Motor neuron (in vitro differentiated cells): Measurements from ENCODE around the gene LEPR. TPM values are rescaled to one million over a fixed set of nuclear protein-coding genes. Genes with fewer than 3 reads are reported as not detected.
"Not testable (repeated sequence)": the region's sequence is repeated elsewhere in the genome, so short reads cannot be mapped to it uniquely, and the experiment has no call there.

Source experiments
- ATAC-seq, 8 experiments: fragments of 200-7000 bp; cut with Tn5 transposase; replicated peaks in 6 of 8; 2 replicates each; pipeline ENCODE4 v1.8.0; 2021; ENCODE audit warnings: mild to moderate bottlenecking in 8 of 8, moderate library complexity in 8 of 8
- H3K27ac ChIP-seq, 2 donors: fragments of 250-450 bp; sonication (Bioruptor Pico); 2 replicates each; pipeline ENCODE4 v1.9.0; 2021; ENCODE audit warnings: antibody characterized with exemption in 2 of 2, mild to moderate bottlenecking in 2 of 2, moderate library complexity in 1 of 2
- H3K4me1 ChIP-seq, 2 donors: fragments of 250-450 bp; sonication (Bioruptor Pico); replicated peaks in 1 of 2; 2 replicates each; pipeline ENCODE4 v1.6.1; 2021; ENCODE audit warnings: antibody characterized with exemption in 2 of 2, mild to moderate bottlenecking in 2 of 2, moderate library complexity in 1 of 2
- H3K4me3 ChIP-seq, 5 donors: fragments of 250-450 bp; sonication (Bioruptor Pico); 2 replicates each; pipeline ENCODE4 v1.9.0; 2021; ENCODE audit warnings: antibody characterized with exemption in 5 of 5, mild to moderate bottlenecking in 5 of 5, moderate library complexity in 4 of 5
- WGBS, 10 experiments: fragments of 450-650 bp; shearing (Covaris generic); methylation state at CpG; one replicate each; pipeline ENCODE4 v1.0.0; 2022; 5-methylcytosine and 5-hydroxymethylcytosine counted together
- in situ Hi-C, 9 experiments: fragments of 400-800 bp; cut with MboI; loops; one replicate each; pipeline ENCODE4 v1.15.0; 2021; ENCODE audit warnings: low sequenced_read_pairs in 9 of 9, low pct_unique_long_range_greater_than_20kb in 2 of 9; ENCODE audit not compliant: unreplicated experiment in 9 of 9
- total RNA-seq, 8 experiments: library from RNA; unstranded; fragments of 300-600 nt; gene quantifications; 2 replicates each; pipeline versions ENCODE4 v1.2.3 to v1.2.4, GENCODE V29; 2022

Gene LEPR
- total RNA-seq, 8 experiments from 2014 or later = 1.7 to 12.3 (median 5.0) TPM

DNA sequence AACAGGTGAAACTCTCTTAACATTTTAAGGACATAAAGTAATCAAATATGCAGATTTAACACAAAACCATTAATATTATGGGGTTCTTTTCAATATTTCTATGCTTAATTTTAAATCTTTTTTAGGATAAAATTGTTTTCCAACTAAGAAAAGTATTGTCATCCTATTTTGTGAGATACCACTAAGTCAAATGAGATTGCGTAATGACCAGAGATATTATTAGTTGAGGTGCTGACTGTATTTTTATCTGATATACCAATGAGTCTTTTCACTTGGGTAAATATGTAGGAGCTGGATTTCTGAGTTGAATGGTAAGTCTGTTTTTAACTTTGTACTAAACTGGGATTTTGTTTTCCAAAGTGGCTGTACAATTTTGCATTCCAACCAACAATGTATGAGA lies 25.4 kb downstream of the LEPR start:
- in situ Hi-C loops = loop anchor here in 4 of 9 experiments (25.0 kb wide), 3 partner anchors 216 to 491 kb away; no protein-coding TSS in a partner anchor
- Histone ChIP-seq H3K4me3 (no peak overlapping the region), H3K27ac (no peak overlapping the region), H3K4me1 (peaks cover 0 to 6% of the 10 kb centered on the region in 2 donors)
- 86 to 100% (median 100%) methylated on average over 1 of the region's 1 CpG; no CpG with 5 or more reads in 2 of the 10 experiments for WGBS, 10 experiments
- ATAC-seq = no peak

DNA sequence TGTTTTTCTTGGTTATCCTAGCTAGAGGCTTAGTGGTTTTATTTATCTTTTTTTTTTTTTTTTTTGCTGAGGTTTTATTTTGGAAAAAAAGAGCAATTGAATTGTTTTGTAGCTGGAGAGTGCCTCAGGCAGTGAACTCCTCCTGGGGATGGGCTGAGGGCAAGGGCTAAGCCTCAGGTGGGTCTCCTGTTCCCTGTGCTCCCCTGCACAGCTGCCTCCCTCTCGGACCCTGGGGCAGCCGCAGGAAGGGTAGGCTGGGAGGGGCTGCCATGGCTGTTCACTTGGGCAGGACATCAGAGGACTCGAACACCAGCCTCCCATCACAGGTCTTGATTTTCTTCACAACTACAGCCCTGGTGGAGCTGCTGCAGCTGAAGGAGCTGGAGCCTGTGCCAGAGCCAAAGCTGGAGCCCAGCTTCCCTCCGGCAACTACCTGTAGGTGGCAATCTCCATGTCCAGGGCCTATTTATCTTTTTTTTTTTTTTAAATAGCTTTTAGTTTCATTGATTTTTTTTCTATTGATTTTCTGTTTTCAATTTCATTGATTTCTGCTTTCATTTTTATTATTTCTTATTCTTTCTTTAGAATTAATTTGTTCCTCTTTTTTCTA lies 28.9 kb downstream of the LEPR start:
- in situ Hi-C loops = loop anchor here in 4 of 9 experiments (25.0 kb wide), 3 partner anchors 213 to 488 kb away; no protein-coding TSS in a partner anchor
- no peak for ATAC-seq

DNA sequence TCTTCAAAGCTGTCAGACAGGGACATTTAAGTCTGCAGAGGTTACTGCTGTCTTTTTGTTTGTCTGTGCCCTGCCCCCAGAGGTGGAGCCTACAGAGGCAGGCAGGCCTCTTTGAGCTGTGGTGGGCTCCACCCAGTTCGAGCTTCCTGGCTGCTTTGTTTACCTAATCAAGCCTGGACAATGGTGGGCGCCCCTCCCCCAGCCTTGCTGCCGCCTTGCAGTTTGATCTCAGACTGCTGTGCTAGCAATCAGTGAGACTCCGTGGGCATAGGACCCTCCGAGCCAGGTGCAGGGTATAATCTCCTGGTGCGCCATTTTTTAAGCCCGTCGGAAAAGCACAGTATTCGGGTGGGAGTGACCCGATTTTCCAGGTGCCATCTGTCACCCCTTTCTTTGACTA lies 35.2 kb downstream of the LEPR start:
- H3K4me1 ChIP-seq, in situ Hi-C loops, H3K27ac ChIP-seq, H3K4me3 ChIP-seq, ATAC-seq: not testable (repeated sequence)
- no CpG with 5 or more reads among the region's 10 CpGs for WGBS, 10 experiments

More for the DNA sequence above, 28.9 kb downstream of the LEPR start:
- Histone ChIP-seq H3K4me3 (no peak overlapping the region), H3K4me1 (no peaks in the 10 kb centered on the region), H3K27ac (no peak overlapping the region)
- 50 to 100% (median 90%) methylated on average over 1 to 4 of the region's 4 CpGs for WGBS, 10 experiments

- H3K4me1 ChIP-seq = no peaks in the 10 kb centered on the region
- H3K27ac ChIP-seq = no peak overlapping the region
- in situ Hi-C loops = no loop called here
- no peak for ATAC-seq
- H3K4me3 ChIP-seq = no peak overlapping the region
Observed at GRCh38 chr1:65456481-65456880, 36.0 kb downstream of the LEPR start.

GRCh38 chr1:65457868-65458267 lies 37.4 kb downstream of the LEPR start:
- in situ Hi-C loops = no loop called here
- Histone ChIP-seq H3K4me3 (no peak overlapping the region), H3K27ac (no peak overlapping the region), H3K4me1 (no peaks in the 10 kb centered on the region)
- ATAC-seq = no peak

- no peaks in the 10 kb centered on the region for H3K4me1 ChIP-seq
- no peak overlapping the region for H3K4me3 ChIP-seq
- in situ Hi-C loops = no loop called here
- 14 to 96% (median 40%) methylated on average over 1 to 2 of the region's 2 CpGs; no CpG with 5 or more reads in 3 of the 10 experiments for WGBS, 10 experiments
- H3K27ac ChIP-seq = no peak overlapping the region
- ATAC-seq = peak in 1 of 8 experiments; percentile 23
Observed at GRCh38 chr1:65458730-65459396, 38.4 kb downstream of the LEPR start.

DNA sequence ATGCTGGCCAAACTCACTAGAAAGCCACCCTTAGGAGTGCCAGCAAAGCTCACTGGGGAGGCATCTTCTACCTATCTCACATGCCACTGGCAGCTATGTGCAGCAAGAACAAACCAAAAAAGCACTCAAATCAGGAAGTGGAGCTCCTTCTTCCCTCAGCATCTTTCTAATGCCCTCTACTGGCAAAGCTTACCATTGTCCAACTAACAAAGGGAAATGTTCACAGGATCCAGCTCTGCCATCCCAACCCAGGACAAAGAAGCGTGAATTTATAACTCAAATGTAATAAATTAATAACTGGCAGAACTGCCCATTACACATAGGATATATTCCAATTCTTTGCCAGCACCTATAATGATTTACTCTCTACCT lies 38.9 kb downstream of the LEPR start:
- ATAC-seq = peak in 2 of 8 experiments; percentile 37 to 40
- Histone ChIP-seq H3K27ac (no peak overlapping the region), H3K4me1 (no peaks in the 10 kb centered on the region), H3K4me3 (no peak overlapping the region)
- WGBS, 10 experiments = 70 to 100% (median 100%) methylated on average over 1 of the region's 1 CpG; no CpG with 5 or more reads in 4 of the 10 experiments
- in situ Hi-C loops = no loop called here

DNA sequence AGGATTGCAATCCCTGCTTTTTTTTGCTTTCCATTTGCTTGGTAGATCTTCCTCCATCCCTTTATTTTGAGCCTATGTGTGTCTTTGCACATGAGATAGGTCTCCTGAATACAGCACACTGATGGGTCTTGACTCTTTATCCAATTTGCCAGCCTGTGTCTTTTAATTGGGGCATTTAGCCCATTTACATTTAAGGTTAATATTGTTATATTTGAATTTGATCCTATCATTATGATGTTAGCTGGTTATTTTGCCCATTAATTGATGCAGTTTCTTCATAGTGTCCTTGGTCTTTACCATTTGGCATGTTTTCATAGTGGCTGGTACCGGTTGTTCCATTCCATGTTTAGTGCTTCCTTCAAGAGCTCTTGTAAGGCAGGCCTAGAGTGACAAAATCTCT lies 45.4 kb downstream of the LEPR start:
- ATAC-seq, H3K4me3 ChIP-seq, H3K27ac ChIP-seq, in situ Hi-C loops: not testable (repeated sequence)
- peaks cover 24 to 32% of the 10 kb centered on the region in 2 donors for H3K4me1 ChIP-seq
- WGBS, 10 experiments = 80 to 100% (median 86%) methylated on average over 1 of the region's 1 CpG; no CpG with 5 or more reads in 6 of the 10 experiments

DNA sequence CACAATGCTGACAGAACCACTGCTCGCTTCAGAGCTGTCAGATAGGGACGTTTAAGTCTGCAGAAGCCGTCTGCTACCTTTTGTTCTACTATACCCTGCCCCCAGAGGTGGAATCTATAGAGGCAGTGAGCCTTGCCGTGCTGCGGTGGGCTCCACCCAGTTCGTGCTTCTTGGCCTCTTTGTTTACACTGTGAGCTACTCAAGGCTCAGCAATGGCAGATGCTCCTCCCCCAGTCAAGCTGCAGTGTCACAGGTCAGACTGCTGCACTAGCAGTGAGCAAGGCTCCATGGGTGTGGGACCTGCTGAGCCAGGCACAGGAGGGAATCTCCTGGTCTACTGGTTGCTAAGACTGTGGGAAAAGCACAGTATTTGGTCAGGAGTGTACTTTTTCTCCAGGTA lies 47.1 kb downstream of the LEPR start:
- Histone ChIP-seq H3K27ac (peak overlapping the region in 1 of 2 donors; percentile 24), H3K4me1 (peaks cover 29 to 32% of the 10 kb centered on the region in 2 donors), H3K4me3 (no peak overlapping the region)
- ATAC-seq = peak; percentile 65 to 100 (median 90)
- in situ Hi-C loops = no loop called here
- WGBS, 10 experiments = 0 to 58% (median 14%) methylated on average over 1 to 5 of the region's 6 CpGs; no CpG with 5 or more reads in 3 of the 10 experiments

- peak in 5 of 8 experiments; percentile 22 to 73 (median 42) for ATAC-seq
- 26 to 90% (median 62%) methylated on average over 1 to 4 of the region's 4 CpGs; no CpG with 5 or more reads in 2 of the 10 experiments for WGBS, 10 experiments
- no peak overlapping the region for H3K4me3 ChIP-seq
- peaks cover 29 to 32% of the 10 kb centered on the region in 2 donors for H3K4me1 ChIP-seq
- in situ Hi-C loops = no loop called here
- no peak overlapping the region for H3K27ac ChIP-seq
Observed at GRCh38 chr1:65469126-65469888, 48.8 kb downstream of the LEPR start.

DNA sequence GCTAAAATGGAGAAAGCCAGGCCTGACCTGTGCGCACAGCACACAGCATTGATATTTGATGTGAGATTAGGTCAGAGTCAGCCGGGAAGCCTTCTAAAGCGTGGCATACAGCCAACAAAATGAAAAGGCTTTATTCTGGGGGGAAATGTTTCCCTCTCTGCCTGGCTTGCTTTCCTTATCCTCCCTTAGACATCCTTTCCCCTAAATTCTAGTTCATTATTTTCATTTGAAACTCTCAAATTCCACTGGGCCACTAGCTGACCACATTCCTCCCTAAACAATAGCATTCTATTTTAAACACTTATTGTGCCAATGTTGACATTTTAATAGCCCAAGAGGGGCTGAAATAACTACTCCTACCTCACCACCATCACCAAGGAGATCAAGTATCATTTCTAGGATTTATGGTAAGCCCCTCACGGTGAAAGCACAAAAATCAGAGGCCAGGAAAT lies 49.4 kb downstream of the LEPR start:
- in situ Hi-C loops = no loop called here
- WGBS, 10 experiments = 49 to 91% (median 69%) methylated on average over 2 to 4 of the region's 4 CpGs; no CpG with 5 or more reads in 2 of the 10 experiments
- Histone ChIP-seq H3K4me1 (peaks cover 29 to 32% of the 10 kb centered on the region in 2 donors), H3K4me3 (no peak overlapping the region), H3K27ac (no peak overlapping the region)
- ATAC-seq = peak in 3 of 8 experiments; percentile 29 to 63 (median 60)
